Lung (tissue), 12 donors: Measurements from ENCODE around the gene CFAP61. TPM values are rescaled to one million over a fixed set of nuclear protein-coding genes. Genes with fewer than 3 reads are reported as not detected.

Source experiments
- ATAC-seq: fragments of 200-7000 bp; cut with Tn5 transposase; one replicate; pipeline ENCODE4 v1.9.1; 2020; ENCODE audit warnings: moderate number of reproducible peaks; ENCODE audit not compliant: insufficient read depth, low FRiP score
- DNase-seq, 3 donors: peaks; one replicate each; pipeline ENCODE4 v3.0.0-alpha.2; 2013 to 2017
- H3K27ac ChIP-seq, 2 donors: one replicate each; pipeline ENCODE4 v1.5.1; 2013; ENCODE audit warnings: mild to moderate bottlenecking in 2 of 2, moderate library complexity in 2 of 2, control low read depth in 1 of 2, inconsistent platforms in 1 of 2, low read depth in 1 of 2, low read length in 1 of 2
- H3K27me3 ChIP-seq, 3 donors: one replicate each; pipeline ENCODE4 v1.5.1; 2013; ENCODE audit warnings: low read length in 2 of 3; ENCODE audit not compliant: control insufficient read depth in 3 of 3, insufficient read depth in 3 of 3
- H3K36me3 ChIP-seq, 4 donors: one replicate each; pipeline ENCODE4 v1.5.1; 2013; ENCODE audit warnings: low read length in 4 of 4, mild to moderate bottlenecking in 1 of 4, moderate library complexity in 1 of 4; ENCODE audit not compliant: control insufficient read depth in 4 of 4, insufficient read depth in 4 of 4
- H3K4me1 ChIP-seq, 5 donors: one replicate each; pipeline ENCODE4 v1.5.1; 2013; ENCODE audit warnings: low read length in 5 of 5, mild to moderate bottlenecking in 2 of 5, moderate library complexity in 1 of 5; ENCODE audit not compliant: control insufficient read depth in 5 of 5, insufficient read depth in 5 of 5
- H3K4me3 ChIP-seq: one replicate; pipeline ENCODE4 v1.5.1; 2013; ENCODE audit warnings: mild to moderate bottlenecking, control low read depth, moderate library complexity
- H3K9ac ChIP-seq, 2 donors: one replicate each; pipeline ENCODE4 v1.5.1; 2013; ENCODE audit warnings: low read length in 2 of 2, control low read depth in 1 of 2; ENCODE audit not compliant: insufficient read depth in 1 of 2
- H3K9me3 ChIP-seq, 4 donors: one replicate each; pipeline ENCODE4 v1.5.1; 2013; ENCODE audit warnings: low read length in 3 of 4, mild to moderate bottlenecking in 1 of 4, moderate library complexity in 1 of 4; ENCODE audit not compliant: control insufficient read depth in 4 of 4, insufficient read depth in 3 of 4
- CTCF ChIP-seq: IDR thresholded peaks from 2 replicates; pipeline ENCODE4 v1.5.1; 2012; ENCODE audit warnings: mild to moderate bottlenecking; ENCODE audit errors: control extremely low read depth, extremely low read depth
- WGBS, 2 donors: extraction: QIAGEN DNeasy Blood & Tissue Kit; methylation state at CpG; one replicate each; pipeline ENCODE4 v1.1.7; 2013; 5-methylcytosine and 5-hydroxymethylcytosine counted together
- polyA plus RNA-seq, 2 donors: library from polyadenylated mRNA; stranded (reverse); fragments of 200-250 nt; gene quantifications; one replicate each; pipeline ENCODE4 v1.2.1, GENCODE V29; 2013
- total RNA-seq, 2 donors: library from RNA; depleted of rRNA in 1 of 2; stranded (reverse); fragments of >200 nt in 1 of 2; gene quantifications; one replicate each; pipeline ENCODE4 v1.2.1, GENCODE V29; 2014 to 2021
- donor health status: control.
- donor health status: control.
- donor health status: Bipolar disorder and iron deficiency.
- donor health status: healthy.
- donor health status: DM: yes; HTN: yes; CAD: no.

CFAP61 gene
- total and polyA plus RNA-seq, 4 donors, result 2.0 to 15.4 (median 6.5) TPM

GRCh38 chr20:20174089-20174835 is 121.9 kb downstream of the CFAP61 start:
- Histone ChIP-seq H3K27ac (no peak overlapping the region), H3K4me3 (no peak overlapping the region), H3K36me3 (no peaks in the 10 kb centered on the region), H3K27me3 (no peaks in the 10 kb centered on the region), H3K9me3 (peaks cover 0 to 4% (median 1%) of the 10 kb centered on the region in 4 donors), H3K4me1 (peaks cover 0 to 1% (median 0%) of the 10 kb centered on the region in 5 donors), H3K9ac (no peak overlapping the region)
- WGBS, 2 donors, result 83 to 84% methylated on average over 10 of the region's 10 CpGs
- TF ChIP-seq CTCF, result no peak
- ATAC-seq (no peak), DNase-seq (no peak)

GRCh38 chr20:20181322-20181721 is 129.0 kb downstream of the CFAP61 start:
- no peak for TF ChIP-seq CTCF
- H3K9ac ChIP-seq, result no peak overlapping the region
- 77 to 88% methylated on average over 3 of the region's 3 CpGs for WGBS, 2 donors
- H3K4me1 ChIP-seq, result no peaks in the 10 kb centered on the region
- H3K36me3 ChIP-seq, result no peaks in the 10 kb centered on the region
- no peak overlapping the region for H3K4me3 ChIP-seq
- H3K9me3 ChIP-seq, result peaks cover 0 to 4% (median 0%) of the 10 kb centered on the region in 4 donors
- ATAC-seq, result no peak
- H3K27ac ChIP-seq, result no peak overlapping the region
- H3K27me3 ChIP-seq, result no peaks in the 10 kb centered on the region
- no peak for DNase-seq

GRCh38 chr20:20184149-20184548 is 131.8 kb downstream of the CFAP61 start:
- peaks cover 0 to 4% (median 1%) of the 10 kb centered on the region in 4 donors for H3K9me3 ChIP-seq
- H3K4me1 ChIP-seq, result no peaks in the 10 kb centered on the region
- ATAC-seq, result no peak
- 89 to 92% methylated on average over 1 of the region's 1 CpG for WGBS, 2 donors
- no peak for TF ChIP-seq CTCF
- no peak overlapping the region for H3K4me3 ChIP-seq
- H3K36me3 ChIP-seq, result no peaks in the 10 kb centered on the region
- H3K27me3 ChIP-seq, result no peaks in the 10 kb centered on the region
- DNase-seq, result no peak
- H3K9ac ChIP-seq, result no peak overlapping the region
- no peak overlapping the region for H3K27ac ChIP-seq
